Activated T-helper 1 cell treated with anti-CD3 and anti-CD28 coated beads, Interleukin-2, amount 50 U/mL, for 16 hours (primary cell): ENCODE results near the gene OSBP2.
"Not testable (repeated sequence)": the region's sequence is repeated elsewhere in the genome, so short reads cannot be mapped to it uniquely, and the experiment has no call there.

Source experiments
- DNase-seq, 2 donors: peaks; one replicate each; pipeline ENCODE4 v3.0.0-alpha.2; 2020; ENCODE audit warnings: low read depth in 1 of 2, low spot score in 1 of 2

Gene OSBP2

DNA sequence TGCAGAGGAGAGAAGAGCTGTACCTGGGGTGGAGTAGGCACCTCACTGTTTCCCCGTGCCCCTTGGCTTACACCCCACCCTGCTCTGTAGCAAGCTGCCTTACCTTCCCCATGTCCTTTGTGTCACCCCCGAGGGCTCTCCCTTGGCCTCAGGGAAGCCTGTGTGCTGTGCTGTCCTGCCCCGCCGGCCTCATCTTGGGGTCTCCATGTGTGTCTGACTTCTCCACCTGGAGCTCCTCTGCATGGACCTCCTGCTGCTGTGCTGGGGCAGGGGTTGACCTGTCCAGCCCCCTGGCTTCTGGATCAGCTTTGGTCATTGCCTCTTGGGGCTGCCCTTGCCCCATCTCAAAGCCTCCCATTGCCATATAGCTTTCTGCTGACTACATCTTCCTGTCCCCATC lies 59.8 kb downstream of the OSBP2 start:
- no peak for DNase-seq

DNA sequence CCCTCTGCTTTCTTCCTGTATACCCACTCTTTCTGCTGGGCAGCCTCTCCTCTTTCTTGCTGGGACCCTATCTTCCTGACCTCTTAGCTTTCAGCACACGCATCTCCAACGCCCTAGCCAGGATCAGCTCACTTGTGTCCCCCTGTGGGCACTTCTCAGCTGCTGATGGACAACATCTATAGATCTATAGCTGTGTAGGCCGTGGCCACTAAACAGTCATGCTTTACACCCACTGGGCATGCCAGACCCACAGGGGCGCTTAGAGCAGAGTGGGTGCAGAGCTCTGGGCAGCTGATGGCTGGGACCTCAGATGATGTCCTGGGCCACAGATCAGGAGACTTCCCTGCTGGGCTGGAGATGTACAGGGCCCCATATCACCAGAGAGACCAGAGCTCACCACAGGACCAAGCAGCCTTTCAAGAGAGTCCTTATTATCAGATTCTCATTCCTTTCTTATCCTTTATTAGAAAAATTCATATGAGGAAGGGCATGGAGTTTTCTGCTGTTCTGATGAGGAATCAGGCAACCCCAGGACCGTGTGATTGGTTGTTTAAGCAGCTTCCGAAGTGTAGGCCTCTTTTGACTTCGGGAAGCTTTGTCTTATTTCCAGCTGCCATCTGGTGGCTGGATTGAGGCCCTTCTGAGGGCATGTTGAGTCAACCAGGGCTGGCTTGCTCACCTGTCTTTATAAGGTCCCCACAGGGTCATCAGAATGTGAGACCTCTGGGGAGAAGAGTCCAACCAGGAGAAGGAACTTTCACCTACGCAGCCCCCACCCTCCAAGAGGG lies 60.5 kb downstream of the OSBP2 start:
- DNase-seq: peak in 1 of 2 donors; percentile 21

DNA sequence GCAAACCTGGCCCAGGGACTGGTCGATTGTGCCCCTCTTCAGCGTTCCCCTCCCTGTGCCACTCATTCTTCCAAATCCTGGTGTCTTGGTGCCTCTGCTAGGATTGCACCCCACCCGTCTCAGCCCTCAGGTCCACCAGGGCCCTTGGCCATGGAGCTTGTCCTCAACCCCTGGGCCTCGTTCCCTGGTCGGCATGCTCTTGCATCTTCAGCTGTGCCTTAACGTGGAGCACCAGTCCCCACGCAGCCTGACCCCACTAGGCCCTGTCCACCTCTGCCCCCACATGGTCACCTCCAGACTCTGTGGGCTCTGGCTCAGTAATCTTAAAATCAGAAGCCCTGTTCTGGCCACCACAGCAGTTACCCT lies 61.1 kb downstream of the OSBP2 start:
- no peak for DNase-seq

DNA sequence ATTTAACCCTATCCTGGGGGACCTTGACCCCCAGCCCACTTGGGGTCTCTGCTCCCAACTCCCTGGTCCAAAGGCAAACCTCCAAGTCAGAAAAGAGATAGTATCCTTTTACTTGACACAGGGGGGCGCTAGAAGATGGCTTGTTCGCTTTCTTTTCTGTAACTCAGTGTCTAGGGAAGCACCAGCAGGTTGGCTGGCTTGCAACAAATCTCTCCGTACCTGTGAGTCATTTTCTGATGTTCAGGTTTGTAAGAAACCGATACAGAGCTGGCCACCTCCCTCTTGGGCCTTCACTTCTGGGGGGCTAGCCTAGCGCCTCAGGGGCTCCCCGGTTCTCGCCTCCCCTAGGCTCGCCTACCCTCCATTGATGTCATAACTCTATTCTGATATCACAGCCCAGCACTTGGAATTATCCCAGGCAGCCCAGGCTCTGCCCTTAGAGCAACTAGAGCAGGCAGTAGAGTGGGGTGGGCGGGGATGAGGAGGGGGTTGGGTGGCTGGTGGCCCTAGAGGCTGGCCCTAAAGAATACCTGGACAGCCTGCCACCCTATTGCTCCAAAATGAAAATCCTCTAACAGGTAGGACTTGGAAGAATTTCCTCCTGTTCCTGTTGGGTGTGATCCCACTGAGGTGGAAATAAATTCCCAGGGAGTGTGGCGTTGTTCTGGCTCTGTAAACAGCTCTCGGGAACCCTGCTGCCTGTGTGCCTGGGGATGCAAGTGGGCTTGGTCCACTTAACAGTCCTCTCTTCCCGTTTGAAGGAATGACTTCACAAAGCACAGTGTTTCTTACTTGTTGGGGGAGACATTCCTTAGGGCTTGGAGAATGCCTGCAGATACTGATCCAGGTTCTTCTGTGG lies 69.4 kb downstream of the OSBP2 start:
- peak in 1 of 2 donors; percentile 12 for DNase-seq

DNA sequence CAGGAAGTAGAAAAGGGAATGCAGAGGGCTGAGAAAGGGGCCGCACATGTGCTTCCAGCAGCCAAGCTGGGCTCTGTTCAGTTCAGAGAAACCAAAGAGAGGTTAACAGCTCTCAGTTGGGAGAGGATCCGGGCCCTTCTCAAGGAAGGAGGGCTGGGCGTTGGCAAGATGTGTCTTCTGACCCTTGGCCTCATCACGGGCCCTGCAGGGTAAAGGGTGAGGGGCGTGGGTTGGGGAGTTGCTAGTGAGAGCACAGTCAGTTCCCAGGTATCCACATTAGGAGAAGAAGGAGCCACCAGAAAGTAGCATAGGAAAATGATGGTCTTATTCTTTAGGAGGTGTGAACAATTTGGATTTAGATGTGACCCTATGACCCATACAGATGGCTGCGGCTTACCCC lies 73.0 kb downstream of the OSBP2 start:
- no peak for DNase-seq

DNA sequence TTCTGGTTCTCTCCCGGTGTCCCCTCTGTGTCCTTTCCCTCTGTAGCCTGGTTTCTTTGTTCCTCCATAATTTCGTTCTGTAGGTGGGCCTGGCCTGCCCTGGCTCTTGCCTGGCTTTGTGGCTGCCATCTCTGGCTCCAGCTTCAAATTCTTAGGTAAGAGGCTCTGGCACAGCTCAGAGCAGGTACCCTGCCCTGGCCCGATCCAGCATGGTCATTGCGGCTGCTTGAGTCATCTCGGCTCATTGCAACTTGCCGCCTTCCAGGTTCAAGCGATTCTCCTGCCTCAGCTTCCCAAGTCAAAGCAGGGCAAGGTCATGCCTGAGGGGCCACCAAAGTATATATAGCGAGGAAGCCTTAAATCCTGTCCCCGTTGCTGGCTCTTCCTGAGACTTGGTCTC lies 76.0 kb downstream of the OSBP2 start:
- DNase-seq: no peak

DNA sequence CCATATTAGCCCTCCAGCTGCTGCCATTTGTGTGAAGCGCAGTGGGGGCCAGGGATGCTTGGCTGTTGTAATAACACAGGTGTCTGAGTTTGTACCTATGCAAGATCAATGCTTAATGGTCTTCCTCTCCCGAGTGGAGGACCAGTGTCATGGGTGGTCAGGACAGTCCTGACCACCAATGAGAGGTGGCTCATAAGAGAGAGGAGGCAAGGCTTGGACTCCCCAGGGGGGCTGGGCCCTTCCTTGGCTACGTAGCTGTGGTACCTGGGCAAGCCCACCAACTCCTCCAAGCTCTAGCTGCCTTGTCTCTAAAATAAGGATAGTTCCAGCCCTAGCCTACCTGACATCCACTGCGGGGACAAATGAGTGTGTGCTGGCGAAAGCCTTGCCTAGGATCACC lies 79.2 kb downstream of the OSBP2 start:
- no peak for DNase-seq

DNA sequence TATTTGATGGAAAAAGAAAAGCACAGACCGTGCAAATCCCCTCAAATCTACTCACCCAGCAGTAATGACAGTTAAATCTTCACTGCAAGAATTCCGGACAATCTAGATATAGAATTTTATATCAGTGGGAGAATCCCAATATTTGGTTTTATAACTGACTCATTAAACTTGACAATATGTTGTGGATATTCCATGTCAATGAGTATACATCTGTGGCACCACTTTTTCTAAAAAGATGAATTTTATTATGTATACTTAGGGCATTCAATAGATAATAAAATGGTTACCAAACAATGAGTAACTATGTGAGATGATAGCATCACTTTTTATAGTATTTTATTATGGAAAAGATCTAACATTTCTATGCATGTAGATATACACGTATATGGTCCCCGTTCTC lies 79.9 kb downstream of the OSBP2 start:
- no peak for DNase-seq

DNA sequence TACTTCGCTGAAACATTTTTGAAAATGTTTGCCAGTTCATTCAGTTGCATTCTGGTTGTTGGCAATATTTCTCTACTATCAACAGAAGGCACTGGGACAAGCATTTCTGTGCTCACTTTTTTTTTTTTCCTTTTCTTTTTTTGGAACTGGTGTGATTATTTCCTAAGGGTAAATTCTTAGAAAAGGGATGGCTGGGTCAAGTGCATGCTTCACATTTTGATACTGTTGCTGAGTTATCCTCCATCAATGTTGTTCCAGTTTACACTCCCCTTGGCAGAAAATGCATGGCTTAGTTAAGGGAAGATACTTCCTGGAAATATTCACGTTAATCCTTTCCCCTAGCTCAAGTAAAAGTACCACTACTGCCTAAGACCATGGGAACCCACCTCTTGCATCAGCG lies 81.8 kb downstream of the OSBP2 start:
- no peak for DNase-seq

DNA sequence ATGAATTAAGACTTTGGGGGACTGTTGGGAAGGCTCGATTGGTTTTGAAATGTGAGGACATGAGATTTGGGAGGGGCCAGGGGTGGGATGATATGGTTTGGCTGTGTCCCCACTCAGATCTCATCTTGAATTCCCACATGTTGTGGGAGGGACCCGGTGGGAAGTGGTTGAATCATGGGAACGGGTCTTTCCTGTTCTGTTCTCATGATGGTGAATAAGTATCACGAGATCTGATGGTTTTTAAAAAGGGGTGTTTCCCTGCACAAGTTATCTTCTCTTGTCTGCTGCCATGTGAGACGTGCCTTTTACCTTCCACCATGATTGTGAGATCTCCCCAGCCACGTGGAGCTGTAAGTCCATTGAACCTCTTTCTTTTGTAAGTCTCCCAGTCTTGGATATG lies 82.5 kb downstream of the OSBP2 start:
- DNase-seq: not testable (repeated sequence)

DNA sequence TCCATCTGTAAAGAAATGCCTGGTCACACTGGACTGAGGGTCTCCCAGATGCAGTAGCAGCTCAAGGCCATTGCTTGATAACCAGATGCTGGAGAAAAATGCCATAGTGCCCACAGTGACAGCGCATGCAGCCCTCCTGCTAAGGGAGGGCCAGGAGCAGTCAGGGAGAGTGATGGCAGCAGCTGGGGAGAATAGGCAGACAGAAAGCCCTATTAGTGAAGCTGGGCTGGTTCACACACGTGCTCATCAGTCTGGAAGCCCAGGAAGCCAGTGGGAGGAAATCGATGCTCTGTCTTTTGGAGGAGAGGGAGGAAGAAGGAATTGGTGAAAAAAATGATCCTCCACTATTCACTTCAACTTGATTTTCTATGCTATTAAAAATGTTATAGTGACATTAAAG lies 82.9 kb downstream of the OSBP2 start:
- no peak for DNase-seq

DNA sequence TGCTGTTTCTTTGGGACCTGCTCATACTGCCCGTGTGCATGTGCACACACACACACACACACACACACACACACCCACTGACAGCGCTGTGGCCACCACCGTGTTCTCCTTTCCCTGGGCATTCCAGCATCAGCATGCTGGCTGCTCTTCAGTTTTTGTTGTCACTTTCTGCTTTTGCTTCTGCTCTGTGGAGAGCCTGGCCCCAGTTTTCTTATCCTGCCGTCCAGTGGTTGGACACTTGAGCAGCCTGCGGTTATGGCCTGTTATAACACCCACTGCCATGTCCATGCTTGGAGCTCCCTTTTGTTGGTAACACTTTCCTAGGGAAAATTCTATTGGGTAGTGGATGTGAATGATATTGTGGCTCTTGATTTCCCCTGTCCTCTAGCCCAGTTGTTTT lies 83.6 kb downstream of the OSBP2 start:
- DNase-seq: no peak

DNA sequence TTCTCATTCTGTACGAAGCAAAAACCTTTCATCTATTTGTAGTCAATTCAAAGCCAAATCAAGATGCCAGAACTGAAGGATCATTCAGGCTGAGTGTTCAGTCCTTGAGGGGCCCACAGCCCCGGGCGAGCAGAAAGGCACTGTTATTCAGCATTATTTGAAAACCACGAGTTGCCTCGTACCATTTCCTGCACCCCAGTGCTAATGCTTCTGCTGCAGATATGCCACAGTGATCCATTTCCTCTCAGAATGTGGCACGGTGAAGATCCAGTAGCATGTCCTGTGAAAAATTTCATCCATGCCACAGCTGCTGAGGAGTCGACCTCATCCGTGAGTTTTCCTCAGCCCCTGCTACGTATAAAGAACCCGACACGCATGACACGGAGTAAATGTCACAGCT lies 85.4 kb downstream of the OSBP2 start:
- DNase-seq: no peak

DNA sequence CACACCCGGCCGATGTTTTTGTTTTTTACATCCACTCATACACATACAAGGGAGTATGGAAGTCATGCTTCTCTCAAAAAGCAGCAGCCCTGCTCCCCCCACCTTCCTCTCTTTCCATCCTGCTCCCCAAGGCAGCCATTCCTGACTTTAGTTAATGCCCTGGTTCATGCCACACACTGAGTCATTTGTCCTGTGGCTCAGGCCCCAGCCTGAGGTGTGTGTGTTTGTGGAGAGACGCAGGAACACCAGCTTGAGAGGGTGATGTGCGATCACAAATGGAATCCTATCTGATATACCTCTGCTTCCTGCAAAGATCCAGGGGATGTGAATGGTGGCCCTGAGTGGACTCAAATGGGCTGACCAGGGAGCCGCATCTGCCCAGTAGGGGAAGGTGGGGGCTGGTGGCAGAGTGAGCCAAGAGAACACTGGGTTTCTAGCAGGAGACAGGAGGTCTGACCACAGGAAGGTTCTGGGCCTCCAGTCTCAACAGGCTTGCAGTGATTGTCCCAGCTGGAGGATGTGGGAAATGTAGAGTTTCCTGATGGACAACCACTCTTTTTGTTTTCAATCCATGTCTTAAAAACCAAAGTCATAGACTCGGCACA lies 86.7 kb downstream of the OSBP2 start:
- no peak for DNase-seq

DNA sequence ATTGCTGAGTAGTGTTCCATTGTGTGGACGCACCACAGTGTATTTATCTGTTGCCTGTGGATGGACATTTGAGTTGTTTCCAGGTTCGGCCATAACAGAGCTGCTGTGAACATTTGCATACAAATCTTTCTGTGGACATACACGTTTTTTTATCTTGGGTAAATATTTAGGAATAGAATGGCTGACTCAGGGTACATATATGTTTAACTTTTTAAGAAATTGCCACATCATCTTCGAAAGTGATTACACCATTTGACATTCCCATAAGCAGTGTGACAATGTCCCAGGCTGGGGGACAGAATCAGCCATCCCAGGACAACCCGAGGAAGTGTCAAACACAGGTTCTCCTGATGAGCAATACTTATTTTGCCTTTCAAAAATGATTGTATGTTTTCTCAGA lies 87.9 kb downstream of the OSBP2 start:
- no peak for DNase-seq

DNA sequence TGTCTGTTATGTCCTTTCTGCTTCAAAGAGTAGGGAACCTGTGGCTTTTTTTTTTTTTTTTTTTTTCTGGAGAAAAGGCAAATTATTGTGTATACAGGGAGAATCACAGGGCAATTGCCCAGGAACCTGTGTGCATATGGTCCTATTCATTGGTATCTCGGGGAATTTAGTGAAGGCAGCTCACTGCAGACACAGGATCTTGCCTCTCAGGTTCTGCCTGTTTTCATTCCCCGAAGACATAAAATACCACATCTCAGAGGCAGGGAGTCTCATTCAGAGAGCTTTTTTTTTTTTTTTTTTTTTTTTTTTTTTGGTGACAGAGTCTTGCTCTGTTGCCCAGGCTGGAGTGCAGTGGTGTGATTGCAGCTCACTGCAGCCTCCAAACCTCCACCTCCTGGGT lies 88.3 kb downstream of the OSBP2 start:
- no peak for DNase-seq

DNA sequence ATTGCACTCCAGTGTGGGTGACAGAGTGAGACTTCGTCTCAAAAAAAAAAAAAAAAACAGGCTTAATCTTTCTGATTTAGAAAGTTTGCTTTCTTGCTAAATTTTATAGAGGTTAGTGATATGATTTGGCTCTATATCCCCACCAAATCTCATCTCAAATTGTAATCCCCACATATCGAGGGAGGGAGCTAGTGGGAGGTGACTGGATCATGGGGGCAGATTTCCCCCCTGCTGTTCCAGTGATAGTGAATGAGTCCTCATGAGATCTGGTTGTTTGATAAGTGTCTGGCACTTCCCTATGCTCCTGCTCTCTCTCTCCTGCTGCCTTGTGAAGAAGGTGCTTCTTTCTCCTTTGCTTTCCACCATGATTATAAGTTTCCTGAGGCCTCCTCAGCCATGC lies 90.9 kb downstream of the OSBP2 start:
- no peak for DNase-seq

DNA sequence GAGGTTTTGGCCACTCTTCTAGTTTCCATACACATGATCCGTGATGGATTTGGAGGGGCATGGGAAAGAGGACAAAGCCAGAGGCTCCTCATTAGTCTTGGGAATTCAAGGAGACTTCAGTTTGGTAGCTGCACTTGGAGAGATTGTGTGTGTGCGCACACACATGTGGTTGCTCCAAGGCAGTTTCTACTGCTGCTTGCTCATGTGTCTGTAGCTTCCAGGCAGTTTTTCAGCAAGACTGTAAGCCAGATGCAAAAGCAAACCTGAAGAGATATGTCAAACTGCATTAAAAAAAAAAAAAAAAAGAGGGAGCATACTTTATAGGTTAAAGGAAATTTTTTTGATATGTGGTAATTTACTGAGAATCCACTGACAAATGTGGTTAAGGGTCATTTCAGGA lies 95.7 kb downstream of the OSBP2 start:
- DNase-seq: no peak

DNA sequence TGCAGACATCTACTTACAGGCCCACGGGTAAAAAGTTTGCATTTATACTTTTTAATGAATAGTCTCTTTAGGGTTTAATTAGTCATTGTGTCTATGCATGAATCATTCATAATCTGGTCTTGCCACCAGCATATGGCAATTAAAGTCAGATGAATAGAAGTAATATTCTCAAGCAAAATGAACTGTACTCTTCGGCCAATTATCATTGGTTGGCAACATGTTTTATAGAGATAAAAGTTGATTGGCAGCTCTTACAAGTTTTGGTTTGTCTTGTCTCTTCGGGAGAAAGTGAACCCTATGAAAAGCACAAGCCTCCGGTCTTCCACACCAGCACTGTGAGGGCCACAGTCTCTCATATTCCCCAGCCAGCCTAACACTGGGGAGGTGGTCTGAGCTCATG lies 97.8 kb downstream of the OSBP2 start:
- no peak for DNase-seq

DNA sequence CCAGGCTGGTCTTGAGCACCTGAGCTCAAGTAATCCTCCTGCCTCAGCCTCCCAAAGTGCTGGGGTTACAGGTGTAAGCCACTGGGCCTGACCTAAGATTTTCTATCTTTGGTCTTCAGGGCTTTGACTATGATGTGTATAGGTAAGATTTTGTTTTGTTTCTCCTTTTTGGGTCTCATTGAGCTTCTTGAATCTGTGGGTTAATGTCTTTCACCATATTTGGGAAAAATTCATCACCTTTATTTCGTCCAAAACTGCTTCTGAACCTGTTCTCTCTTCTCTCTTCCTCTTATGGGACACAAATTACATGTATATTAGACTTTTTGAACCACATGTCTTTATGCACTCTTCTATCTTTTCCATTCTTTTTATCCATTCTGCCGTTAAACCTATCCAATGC lies 100.4 kb downstream of the OSBP2 start:
- no peak for DNase-seq

DNA sequence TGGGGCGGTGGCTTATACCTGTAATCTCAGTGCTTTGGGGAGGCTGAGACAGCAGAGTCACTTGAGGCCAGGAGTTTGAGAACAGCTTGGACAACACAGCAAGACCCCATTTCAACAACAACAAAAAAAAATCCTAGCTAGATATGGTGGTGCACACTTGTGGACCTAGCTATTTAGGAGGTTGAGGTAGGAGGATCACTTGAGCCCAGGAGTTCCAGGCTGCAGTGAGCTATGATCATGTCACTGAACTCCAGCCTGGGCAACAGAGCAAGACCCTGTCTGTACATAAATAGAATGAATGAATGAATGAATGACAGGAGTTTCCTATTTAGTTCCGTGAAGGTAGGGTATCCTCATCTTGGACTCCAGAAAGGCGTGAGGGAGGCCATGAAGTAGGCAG lies 107.0 kb downstream of the OSBP2 start:
- no peak for DNase-seq
